ENCODE measurements around the gene EIF2S1.
"Not testable (repeated sequence)": the region's sequence is repeated elsewhere in the genome, so short reads cannot be mapped to it uniquely, and the experiment has no call there.

Gene EIF2S1

DNA sequence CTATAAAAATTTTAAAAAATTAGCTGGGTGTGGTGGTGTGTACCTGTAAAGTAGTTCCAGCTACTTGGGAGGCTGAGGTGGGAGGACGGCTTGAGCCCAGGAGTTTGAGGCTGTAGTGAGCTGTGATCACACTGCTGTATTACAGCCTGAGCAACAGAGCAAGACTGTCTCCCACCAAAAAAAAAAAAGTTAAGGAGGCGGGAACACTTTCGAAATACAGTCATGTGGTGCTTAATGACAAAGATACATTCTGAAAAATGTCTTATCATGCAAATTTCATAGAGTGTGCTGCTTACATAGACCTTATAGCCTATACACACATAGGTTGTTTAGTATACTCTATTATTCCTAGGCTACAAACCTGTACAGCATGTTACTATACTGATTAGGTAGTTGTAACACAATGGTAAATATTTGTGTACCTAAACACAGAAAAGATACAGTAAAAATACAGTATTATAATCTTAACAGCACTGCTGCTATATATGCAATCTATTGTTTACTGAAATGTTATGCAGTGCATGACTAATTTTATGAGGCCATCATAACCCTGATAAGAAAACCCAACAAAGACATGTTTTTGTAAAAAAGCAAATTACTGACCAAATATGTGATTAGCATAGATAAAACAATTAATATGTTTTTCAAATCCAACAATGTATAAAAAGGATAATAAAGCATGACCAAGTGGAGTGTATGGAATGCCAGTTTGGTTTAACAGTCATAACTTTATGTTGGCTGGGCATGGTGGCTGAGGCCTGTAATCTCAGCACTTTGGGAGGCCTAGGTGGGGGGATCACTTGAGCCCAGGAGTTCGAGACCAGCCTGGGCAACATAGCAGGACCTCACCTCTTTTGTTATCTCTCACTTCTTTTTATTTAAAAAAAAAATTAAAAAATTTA is 11.4 kb downstream of the EIF2S1 start:
- no peak for DNase-seq (ENCODE audit: low read depth in 2 of 2)

DNA sequence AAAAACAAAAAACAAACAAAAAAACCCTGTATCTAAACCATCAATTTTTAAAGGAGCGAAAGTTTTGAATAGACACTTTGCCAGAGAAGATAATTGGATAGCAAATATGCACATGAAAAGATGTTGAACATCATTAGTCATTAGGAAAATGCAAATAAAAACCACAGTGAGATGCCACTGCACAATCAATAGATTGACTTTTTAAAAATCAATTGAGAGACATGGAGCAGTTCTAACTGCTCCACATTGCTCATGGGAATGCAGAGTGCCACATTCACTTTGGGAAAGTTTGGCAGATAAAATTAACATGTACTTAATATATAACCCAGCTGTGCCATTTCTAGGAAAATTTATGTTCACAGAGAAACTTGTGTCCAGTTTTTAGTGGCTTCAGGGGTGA is 12.7 kb downstream of the EIF2S1 start:
- no peak for DNase-seq (ENCODE audit: low read depth in 2 of 2)

GRCh38 chr14:67373347-67373746 is 13.2 kb downstream of the EIF2S1 start:
- DNase-seq (ENCODE audit: low read depth in 2 of 2), result no peak

DNA sequence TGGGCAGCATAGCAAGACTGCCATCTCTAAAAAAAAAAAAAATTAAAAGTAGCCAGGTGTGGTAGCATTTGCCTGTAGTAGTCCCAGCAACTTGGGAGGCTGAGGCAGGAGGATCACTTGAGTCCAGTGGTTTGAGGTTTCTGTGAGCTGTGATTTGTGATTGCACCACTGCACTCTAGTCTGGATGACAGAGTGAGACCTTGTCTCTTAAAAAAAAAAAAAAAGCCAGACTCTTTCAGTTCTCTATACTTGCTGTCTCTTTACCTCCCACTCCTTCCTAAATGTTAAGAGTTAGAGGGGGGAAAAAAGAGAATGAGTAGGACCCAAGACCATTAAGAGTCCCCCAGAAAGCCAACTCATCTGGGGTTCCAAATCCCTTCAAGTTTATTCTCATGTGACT is 17.8 kb downstream of the EIF2S1 start:
- DNase-seq (ENCODE audit: low read depth in 2 of 2), result no peak

DNA sequence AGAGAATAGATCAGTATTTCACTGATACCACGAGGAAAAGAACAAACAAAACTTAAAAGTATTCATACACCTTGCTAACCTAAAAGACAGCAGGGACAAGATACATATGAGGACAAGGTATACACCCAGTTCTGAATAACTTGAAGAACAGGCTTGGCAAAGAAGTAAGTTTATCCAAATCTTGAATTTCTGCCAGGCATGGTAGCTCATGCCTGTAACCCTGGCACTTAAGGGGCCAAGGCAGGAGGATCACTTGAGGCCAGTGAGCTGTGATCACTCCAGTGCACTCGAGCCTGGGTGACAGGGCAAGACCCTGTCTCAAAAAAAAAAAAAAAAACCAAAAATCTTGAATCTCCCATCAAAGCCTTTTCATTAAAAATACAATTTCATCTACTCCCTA is 25.0 kb downstream of the EIF2S1 start:
- DNase-seq (ENCODE audit: low read depth in 2 of 2), result no peak

GRCh38 chr14:67385618-67386017 is 25.5 kb downstream of the EIF2S1 start:
- DNase-seq (ENCODE audit: low read depth in 2 of 2), result no peak

GRCh38 chr14:67387195-67387594 is 27.1 kb downstream of the EIF2S1 start:
- DNase-seq (ENCODE audit: low read depth in 2 of 2), result no peak

GRCh38 chr14:67389275-67389674 is 29.1 kb downstream of the EIF2S1 start:
- no peak for DNase-seq (ENCODE audit: low read depth in 2 of 2)

DNA sequence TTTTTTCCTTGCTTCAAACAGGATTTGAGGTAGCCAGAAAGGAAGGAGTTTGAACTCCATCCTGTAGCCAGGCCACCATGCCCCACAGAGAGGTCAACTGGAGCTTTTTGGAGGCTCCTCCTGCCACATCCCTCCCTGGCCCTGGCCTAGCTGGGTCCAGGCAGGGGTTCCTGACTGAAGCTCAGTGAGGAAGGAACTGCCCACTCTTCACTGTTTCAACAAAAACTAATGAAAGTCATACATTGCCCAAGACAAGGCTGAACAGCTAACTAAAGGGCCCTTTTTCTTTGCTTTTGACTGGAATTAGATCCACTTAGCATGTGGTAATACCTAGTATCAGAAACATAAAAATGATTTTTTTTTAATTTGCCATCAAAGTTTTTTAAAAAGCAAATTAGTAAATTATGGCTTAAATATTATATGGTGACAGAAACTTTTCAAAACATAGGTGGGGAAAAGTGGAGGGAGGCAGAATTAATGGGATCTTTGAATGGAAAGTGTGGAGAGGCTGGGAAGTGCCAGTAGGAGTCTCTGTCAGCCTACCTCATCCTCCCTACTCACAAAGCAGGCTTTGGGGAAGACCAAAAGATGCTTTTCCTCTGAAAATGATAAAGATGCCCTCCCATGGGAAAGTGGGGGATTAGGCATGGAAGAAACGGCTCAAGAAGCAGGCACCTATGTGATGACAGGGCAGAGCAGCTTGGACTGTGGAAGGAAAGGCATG is 29.8 kb downstream of the EIF2S1 start:
- no peak for DNase-seq (ENCODE audit: low read depth in 2 of 2)

GRCh38 chr14:67391268-67391667 is 31.1 kb downstream of the EIF2S1 start:
- DNase-seq (ENCODE audit: low read depth in 2 of 2), result no peak

DNA sequence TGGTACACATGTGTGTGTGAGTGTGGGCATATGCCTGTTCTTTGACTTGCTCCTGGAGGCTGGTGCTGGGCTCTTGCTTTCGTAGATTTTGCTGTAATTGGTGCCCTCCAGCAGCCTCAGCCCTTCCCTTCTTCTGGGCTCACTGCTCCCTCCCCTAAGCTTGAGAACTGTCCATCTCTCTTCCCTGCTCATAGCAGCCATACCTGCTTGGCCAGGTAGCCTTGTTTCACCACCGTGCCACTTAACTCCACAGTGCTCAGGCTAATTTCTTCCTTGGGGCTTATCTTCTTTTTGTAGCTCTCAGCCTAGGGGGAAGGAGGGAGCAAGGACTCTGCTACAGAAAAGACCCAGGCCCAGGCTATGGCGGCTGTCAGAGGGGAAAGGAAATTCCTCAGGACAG is 32.0 kb downstream of the EIF2S1 start:
- no peak for DNase-seq (ENCODE audit: low read depth in 2 of 2)

- DNase-seq (ENCODE audit: low read depth in 2 of 2), result no peak
These were observed 32.7 kb downstream of the EIF2S1 start for GRCh38 chr14:67392800-67393199.

GRCh38 chr14:67393689-67394088 is 33.6 kb downstream of the EIF2S1 start:
- DNase-seq (ENCODE audit: low read depth in 2 of 2), result no peak

DNA sequence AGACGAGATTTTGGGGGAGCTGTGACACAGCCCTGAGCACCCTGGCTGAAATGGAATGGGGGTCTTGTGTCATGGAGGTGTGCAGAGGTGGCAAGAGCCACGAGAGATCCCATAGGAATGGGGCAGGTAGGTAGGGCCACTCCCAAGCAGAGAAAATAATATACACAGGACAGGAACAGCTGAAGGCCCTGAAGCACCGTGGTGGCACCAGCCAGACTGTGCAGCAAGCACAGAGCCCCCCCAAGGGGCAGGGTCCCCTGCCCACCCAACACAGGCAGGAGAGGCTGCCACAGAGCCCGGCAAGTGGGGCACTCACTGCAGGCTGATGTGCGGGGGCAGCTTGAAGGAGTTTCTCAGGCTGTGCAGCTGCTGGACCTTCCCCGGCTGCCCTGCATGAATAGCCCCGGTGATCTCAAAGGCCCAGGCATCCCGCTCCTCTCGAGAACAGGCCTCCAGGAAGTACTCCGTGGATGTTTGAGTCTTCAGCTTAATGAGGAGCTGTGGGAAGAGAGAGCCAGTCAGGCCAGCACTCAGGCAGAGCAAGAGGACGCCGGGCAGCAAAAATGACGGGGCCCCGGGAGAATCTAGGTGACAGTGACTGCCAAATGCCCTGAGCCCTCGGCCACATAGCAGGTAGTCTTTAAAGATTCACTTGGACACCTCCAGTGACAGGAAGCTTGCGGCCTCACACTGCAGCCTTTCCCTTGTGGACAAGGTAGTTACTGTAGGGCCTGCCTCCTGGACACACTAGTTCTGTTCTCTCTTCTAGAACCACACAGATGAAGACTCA is 35.2 kb downstream of the EIF2S1 start:
- no peak for DNase-seq (ENCODE audit: low read depth in 2 of 2)

- no peak for DNase-seq (ENCODE audit: low read depth in 2 of 2)
These were observed 35.7 kb downstream of the EIF2S1 start for GRCh38 chr14:67395876-67396189.

DNA sequence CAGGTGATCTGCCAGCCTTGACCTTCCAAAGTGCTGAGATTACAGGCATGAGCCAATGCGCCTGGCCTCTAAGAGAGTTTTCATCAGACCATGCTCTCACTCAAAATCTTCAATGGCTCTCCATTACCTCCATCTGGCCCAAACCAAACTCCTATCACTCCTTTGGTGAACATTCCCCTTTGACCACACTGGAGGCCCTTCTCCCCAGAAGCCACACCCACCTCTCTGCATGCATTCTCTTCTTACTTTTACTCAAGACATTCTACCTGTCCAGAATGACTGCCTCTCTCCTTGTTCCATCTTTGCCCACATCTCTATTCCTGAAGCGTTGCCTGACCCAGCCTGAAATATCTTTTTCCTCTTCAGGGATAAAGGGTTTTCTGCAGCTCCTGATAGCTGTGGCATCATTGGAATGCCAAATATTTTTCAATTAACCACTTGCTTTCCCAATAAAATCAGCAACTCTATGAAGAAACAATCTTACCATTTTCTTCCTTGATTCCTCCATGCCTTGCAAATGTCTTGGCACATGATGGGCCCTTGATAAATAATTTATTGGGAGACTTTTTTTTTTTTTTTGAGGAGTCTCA is 36.3 kb downstream of the EIF2S1 start:
- DNase-seq (ENCODE audit: low read depth in 2 of 2), result no peak

DNA sequence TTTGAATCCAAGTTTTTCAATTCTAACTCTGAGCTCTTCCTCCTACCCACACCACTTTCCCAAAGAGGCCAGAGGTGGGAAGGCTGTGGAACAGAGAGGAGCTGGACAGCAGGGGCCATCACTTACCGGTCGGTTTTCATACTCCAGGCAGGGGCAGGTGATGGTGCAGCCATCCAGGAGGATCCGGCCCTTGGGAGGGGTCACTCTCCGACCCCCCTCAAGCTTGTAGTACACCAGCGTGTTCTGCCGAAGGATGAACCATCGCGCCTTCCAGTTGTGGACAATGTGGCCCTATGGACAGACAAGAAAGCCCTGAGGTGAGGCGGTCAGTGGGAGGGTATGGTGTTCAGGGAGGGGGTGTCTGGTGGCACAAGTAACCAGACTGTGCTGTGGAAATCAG is 37.4 kb downstream of the EIF2S1 start:
- no peak for DNase-seq (ENCODE audit: low read depth in 2 of 2)

GRCh38 chr14:67400434-67400833 is 40.3 kb downstream of the EIF2S1 start:
- no peak for DNase-seq (ENCODE audit: low read depth in 2 of 2)

DNA sequence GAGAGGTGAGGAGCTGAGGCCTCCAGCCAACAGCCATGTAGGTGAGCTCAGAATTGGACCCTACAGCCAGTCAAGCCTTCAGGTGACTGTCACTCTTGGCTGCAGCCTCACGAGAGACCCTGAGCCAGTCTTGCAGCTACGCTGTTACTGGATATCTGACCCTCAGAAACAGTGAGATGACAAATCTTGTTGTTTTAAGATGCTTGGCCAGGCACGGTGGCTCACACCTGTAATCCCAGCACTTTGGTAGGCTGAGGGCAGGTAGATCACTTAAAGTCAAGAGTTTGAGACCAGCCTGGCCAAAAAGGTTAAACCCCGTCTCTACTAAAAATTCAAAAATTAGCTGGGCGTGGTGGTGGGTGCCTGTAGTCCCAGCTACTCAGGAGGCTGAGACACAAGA is 45.6 kb downstream of the EIF2S1 start:
- no peak for DNase-seq (ENCODE audit: low read depth in 2 of 2)

- not testable (repeated sequence) for DNase-seq (ENCODE audit: low read depth in 2 of 2)
These were observed 48.1 kb downstream of the EIF2S1 start for GRCh38 chr14:67408122-67408801.

DNA sequence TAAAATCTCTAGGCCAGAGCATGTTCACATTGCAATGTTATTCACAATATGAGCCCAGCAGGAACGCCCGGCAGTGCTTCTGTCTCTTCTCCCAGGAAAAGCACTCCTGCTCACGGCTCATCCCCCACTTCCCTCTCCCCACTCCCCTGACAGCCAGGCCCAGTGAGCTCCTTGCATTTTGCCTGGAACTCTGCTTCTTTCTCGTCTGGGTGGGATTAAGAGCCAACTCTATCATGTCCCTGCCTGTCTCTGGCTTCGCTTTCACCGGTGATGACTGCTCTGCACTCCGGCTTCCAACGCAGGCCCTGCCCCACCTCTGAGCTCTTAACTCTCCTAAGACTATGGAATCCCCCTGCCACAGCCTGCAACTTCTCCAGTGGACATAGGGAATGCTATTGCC is 49.3 kb downstream of the EIF2S1 start:
- no peak for DNase-seq (ENCODE audit: low read depth in 2 of 2)

DNA sequence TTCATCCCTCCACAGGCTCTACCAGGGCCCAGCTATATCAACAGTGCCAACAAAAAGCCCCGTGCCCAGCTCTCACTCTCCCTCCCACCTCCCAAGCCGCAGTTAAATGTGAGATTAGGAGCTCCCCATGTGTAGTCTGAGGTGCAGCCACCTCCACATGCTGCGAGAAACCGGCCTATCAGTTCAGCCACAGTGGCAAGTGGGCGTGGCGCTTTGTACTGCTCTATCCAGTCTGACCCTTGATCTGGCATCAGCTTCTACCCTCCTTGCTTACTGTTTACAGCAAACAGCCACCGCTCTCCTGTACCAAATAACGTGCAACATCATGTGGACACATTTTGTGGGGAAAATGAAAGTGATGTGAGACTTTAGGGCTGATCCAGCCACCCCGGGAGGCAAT is 50.2 kb downstream of the EIF2S1 start:
- DNase-seq (ENCODE audit: low read depth in 2 of 2), result no peak
